Mucosa of stomach (tissue), 1 donor: ENCODE results near the gene KNDC1.

Experiments
- H3K27me3 ChIP-seq: one replicate; pipeline ENCODE4 v1.7.0; 2013; ENCODE audit warnings: mild to moderate bottlenecking, low read length; ENCODE audit not compliant: control insufficient read depth, insufficient read depth
- H3K36me3 ChIP-seq: one replicate; pipeline ENCODE4 v1.7.0; 2013; ENCODE audit warnings: low read length; ENCODE audit not compliant: control insufficient read depth, insufficient read depth
- H3K4me1 ChIP-seq: one replicate; pipeline ENCODE4 v1.7.0; 2013; ENCODE audit warnings: mild to moderate bottlenecking, low read length; ENCODE audit not compliant: control insufficient read depth, insufficient read depth
- H3K4me3 ChIP-seq: one replicate; pipeline ENCODE4 v1.7.0; 2013; ENCODE audit warnings: low read length
- H3K9ac ChIP-seq: one replicate; pipeline ENCODE4 v1.7.0; 2013; ENCODE audit warnings: mild to moderate bottlenecking, low read length, moderate library complexity
- H3K9me3 ChIP-seq: one replicate; pipeline ENCODE4 v1.7.0; 2013; ENCODE audit warnings: mild to moderate bottlenecking, low read length, moderate library complexity; ENCODE audit not compliant: control insufficient read depth
- donor health status: Pancreatic carcinoma.

The KNDC1 gene

DNA sequence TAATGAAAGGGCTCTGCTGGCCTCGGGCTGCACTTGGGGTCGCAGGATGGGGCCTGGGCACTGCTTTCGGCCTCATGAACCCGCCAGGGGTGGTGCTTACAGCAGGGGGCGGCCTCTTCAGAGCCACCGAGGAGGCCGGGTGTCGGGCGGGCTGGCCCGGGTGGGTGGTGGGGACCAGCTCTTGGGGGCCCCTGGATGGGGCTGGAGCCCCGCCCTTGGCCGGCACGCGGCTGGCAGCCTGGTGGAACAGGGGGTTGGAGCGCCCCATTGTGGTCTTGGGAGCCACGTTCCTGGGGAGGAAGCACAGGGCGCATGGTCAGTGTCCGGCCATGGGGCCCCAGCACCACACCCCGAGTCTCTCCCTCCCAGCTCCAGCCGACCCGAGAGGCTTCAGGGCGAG is 107.8 kb downstream of the KNDC1 start:
- Histone ChIP-seq H3K36me3 (no peaks in the 10 kb centered on the region), H3K27me3 (no peaks in the 10 kb centered on the region), H3K9ac (no peak overlapping the region), H3K4me3 (no peak overlapping the region), H3K4me1 (peaks cover 20% of the 10 kb centered on the region), H3K9me3 (no peaks in the 10 kb centered on the region)

GRCh38 chr10:133268532-133268931 is 108.5 kb downstream of the KNDC1 start:
- Histone ChIP-seq H3K9me3 (no peaks in the 10 kb centered on the region), H3K4me3 (no peak overlapping the region), H3K27me3 (no peaks in the 10 kb centered on the region), H3K9ac (no peak overlapping the region), H3K4me1 (peaks cover 13% of the 10 kb centered on the region), H3K36me3 (no peaks in the 10 kb centered on the region)

DNA sequence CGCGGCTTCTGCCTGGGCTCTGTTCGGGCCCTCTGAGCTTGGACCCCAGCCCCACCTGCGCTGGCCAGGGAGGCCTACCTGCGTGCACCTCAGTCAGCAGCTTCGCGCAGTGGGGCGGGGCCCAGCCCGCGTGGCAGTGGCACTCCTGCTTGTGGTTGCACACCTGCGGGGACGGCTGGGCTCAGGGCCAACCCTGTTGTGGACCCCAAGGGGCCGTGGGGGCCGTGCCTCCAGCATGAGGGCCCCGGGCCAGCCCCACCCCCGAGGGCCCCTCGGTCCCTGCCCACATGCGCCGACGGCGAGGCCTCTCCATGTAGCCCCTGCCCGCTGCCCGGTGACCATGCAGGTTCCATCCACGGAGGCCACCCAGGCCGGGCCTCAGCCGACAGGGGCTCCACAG is 109.3 kb downstream of the KNDC1 start:
- no peak overlapping the region for H3K9ac ChIP-seq
- no peak overlapping the region for H3K4me3 ChIP-seq
- H3K9me3 ChIP-seq: no peaks in the 10 kb centered on the region
- no peaks in the 10 kb centered on the region for H3K27me3 ChIP-seq
- no peaks in the 10 kb centered on the region for H3K36me3 ChIP-seq
- H3K4me1 ChIP-seq: peaks cover 4% of the 10 kb centered on the region

DNA sequence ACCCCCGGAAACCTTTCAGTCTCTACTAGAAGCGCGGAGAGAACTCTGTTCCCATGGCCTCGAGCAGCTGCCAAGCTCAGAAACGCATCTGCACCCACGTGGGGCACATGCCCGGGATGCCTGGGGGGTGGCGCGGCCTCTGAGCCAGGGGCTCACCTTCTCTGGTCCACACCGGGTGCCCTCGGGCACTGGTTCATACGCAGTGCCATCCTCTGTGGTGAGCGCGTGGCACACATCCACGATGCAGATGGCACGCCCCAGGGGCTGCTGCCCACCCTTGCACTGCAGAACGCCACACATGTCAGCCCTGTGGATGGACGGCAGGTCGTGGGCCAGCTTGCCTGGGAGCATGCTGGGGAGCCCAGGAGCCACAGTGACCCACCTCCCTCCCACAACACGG is 110.2 kb downstream of the KNDC1 start:
- no peaks in the 10 kb centered on the region for H3K36me3 ChIP-seq
- peaks cover 8% of the 10 kb centered on the region for H3K4me1 ChIP-seq
- H3K27me3 ChIP-seq: peaks cover 4% of the 10 kb centered on the region
- no peaks in the 10 kb centered on the region for H3K9me3 ChIP-seq
- H3K9ac ChIP-seq: no peak overlapping the region
- no peak overlapping the region for H3K4me3 ChIP-seq

GRCh38 chr10:133270773-133271297 is 110.8 kb downstream of the KNDC1 start:
- H3K9ac ChIP-seq: no peak overlapping the region

DNA sequence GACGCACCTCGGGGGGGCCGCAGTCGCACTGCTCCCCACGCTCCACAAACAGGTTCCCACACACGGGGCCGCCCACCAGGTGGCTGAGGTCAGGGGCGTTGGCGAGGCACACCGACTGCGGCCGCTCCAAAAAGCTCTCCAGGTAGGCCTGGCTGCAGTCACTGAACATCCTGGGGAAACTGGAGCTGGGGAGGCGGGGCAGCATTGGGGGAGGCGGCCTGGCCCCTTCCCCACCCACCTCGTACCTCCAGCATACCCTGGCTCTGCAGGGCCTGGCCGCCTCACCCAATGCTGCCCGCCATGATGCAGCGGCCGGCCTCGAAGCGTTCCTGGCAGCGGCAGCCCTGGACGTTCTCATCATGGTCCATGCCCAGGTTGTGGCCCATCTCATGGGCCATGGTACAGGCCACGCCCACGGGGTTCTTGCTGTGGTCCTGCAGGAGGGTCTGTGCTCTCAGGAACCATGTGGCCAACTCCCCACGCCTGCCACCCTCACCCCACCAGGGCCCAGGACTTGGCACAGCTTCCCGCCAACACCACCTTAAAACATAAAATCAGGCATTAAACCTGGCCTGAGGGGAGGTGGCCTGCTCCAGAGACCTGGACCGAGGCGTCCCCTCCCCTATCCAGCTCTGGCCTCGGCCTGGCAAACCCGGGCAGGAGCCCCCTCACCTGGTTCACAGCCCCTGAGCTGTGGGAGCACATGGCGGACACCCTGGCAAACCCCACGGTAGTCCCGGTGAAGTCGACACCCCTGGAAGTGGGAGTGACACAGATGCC is 111.7 kb downstream of the KNDC1 start:
- H3K36me3 ChIP-seq: no peaks in the 10 kb centered on the region
- no peak overlapping the region for H3K4me3 ChIP-seq
- H3K27me3 ChIP-seq: peaks cover 12% of the 10 kb centered on the region
- no peaks in the 10 kb centered on the region for H3K9me3 ChIP-seq
- H3K9ac ChIP-seq: no peak overlapping the region
- peaks cover 22% of the 10 kb centered on the region for H3K4me1 ChIP-seq

More at GRCh38 chr10:133270773-133271297, 110.8 kb downstream of the KNDC1 start:
- Histone ChIP-seq H3K4me1 (peaks cover 14% of the 10 kb centered on the region), H3K4me3 (no peak overlapping the region), H3K27me3 (peaks cover 4% of the 10 kb centered on the region), H3K36me3 (no peaks in the 10 kb centered on the region), H3K9me3 (no peaks in the 10 kb centered on the region)

DNA sequence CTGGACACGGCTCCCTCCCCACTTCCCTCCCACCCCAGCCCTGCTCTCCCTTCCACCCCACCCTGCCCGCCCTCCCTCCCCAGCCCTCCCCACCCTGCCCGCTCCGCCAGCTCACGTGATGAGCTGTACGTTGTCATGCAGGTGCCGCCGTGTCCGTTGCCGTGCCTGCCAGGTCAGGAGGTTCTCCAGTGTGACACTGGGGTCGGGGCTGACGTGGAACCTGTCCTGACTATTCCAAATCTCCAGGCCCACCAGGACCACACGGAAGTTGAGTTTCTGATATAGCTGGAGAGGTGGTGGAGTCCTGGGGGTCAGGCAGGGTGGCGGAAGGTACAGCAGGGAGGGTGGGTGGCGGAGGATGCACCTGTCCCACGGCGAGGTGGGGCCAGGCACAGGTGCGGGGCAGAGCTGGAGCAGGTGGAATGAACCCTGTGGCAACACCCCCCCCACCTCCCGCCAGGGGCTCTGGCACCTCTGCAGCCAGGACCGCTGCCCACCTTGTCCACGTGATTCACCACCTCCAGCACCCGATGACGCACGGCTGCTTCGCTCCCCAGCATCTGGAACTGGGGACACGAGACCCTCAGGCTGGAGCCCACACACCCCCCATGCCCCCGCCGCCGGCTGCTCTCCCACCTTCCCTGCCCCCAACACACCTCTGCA is 112.4 kb downstream of the KNDC1 start:
- Histone ChIP-seq H3K27me3 (peaks cover 16% of the 10 kb centered on the region), H3K4me1 (peaks cover 29% of the 10 kb centered on the region), H3K9ac (no peak overlapping the region), H3K9me3 (no peaks in the 10 kb centered on the region), H3K36me3 (no peaks in the 10 kb centered on the region), H3K4me3 (no peak overlapping the region)

DNA sequence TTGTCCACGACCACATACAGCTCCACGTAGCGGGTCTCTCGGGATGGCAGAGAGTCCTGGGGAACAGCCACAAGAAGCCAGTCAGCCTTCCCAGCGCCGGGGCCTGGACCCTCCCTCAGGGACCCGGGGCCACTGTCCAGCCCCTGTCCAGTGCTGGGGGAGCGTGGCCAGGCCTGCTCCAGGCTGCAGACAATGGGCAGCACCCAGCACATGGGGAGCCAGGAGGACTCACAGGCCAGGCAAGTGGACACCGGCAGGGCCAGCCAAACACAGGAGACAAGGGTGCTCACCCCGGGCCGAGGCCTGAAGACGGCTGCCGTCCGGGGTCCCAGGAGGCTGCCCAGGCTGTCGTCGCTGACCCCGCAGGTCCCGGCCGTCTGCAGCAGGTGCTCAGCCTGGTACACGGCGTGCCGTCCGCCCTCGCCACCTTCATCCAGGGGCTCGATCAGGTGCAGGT is 113.0 kb downstream of the KNDC1 start:
- Histone ChIP-seq H3K4me1 (peaks cover 35% of the 10 kb centered on the region), H3K9me3 (no peaks in the 10 kb centered on the region), H3K36me3 (no peaks in the 10 kb centered on the region), H3K4me3 (no peak overlapping the region), H3K27me3 (peaks cover 16% of the 10 kb centered on the region), H3K9ac (no peak overlapping the region)

DNA sequence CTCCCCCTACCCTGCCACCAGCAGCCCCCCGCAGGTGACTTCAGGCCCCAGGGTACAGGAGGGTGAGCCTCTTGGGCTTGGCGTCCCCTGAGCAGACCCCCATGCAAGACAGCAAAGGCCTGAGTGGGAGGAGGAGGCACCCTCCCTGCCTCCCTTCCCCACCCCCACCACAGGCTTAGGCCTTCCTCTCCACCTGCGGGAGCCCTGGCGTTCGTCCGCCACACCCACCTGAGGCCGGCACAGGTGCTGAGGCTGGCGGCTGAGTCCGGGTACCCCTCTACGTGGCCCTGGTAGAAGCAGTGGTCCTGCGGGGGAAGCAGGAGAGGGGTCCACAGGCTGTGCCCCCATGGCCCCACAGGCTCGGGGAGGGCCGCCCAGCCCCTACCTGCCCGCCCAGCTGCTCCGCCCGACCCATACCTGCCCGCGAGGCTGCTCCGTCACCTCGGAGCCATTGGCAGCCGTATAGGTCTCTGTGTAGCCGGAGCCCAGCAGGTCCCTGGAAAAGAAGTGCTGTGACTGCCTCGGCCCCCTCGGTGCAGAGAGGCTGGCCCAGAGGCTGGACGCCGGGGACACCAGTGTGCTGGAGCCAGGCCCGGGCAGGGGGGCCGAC is 113.6 kb downstream of the KNDC1 start:
- H3K4me3 ChIP-seq: no peak overlapping the region
- H3K27me3 ChIP-seq: peaks cover 16% of the 10 kb centered on the region
- no peaks in the 10 kb centered on the region for H3K9me3 ChIP-seq
- H3K9ac ChIP-seq: no peak overlapping the region
- peaks cover 41% of the 10 kb centered on the region for H3K4me1 ChIP-seq
- H3K36me3 ChIP-seq: no peaks in the 10 kb centered on the region

GRCh38 chr10:133274751-133275683 is 115.0 kb downstream of the KNDC1 start:
- peaks cover 16% of the 10 kb centered on the region for H3K27me3 ChIP-seq
- H3K9me3 ChIP-seq: no peaks in the 10 kb centered on the region
- H3K9ac ChIP-seq: peak overlapping the region; percentile 71
- peaks cover under 1% of the 10 kb centered on the region for H3K36me3 ChIP-seq
- peaks cover 50% of the 10 kb centered on the region for H3K4me1 ChIP-seq
- H3K4me3 ChIP-seq: peak overlapping the region; percentile 14

GRCh38 chr10:133275684-133276092 is 115.7 kb downstream of the KNDC1 start:
- H3K27me3 ChIP-seq: peaks cover 16% of the 10 kb centered on the region
- peak overlapping the region; percentile 71 for H3K9ac ChIP-seq
- peaks cover 6% of the 10 kb centered on the region for H3K36me3 ChIP-seq
- H3K4me3 ChIP-seq: peak overlapping the region; percentile 14
- H3K9me3 ChIP-seq: no peaks in the 10 kb centered on the region
- peaks cover 54% of the 10 kb centered on the region for H3K4me1 ChIP-seq
